HFF-Myc (cell line): ENCODE measurements around the gene COL6A2.

ENCODE experiments used
- DNase-seq: peaks from one replicate; pipeline ENCODE4 v3.0.0-alpha.2; 2011; ENCODE audit warnings: low read depth; ENCODE audit errors: extremely low read depth
- H3K4me3 ChIP-seq: replicated peaks from 2 replicates; pipeline ENCODE4 v1.5.1; 2011; ENCODE audit warnings: low read depth, mild to moderate bottlenecking, control low read depth, low read length
- CTCF ChIP-seq: IDR thresholded peaks from 2 replicates; pipeline ENCODE4 v1.5.1; 2012; ENCODE audit warnings: mild to moderate bottlenecking, low read depth, low read length, control low read depth; ENCODE audit errors: missing control alignments

COL6A2 gene

DNA sequence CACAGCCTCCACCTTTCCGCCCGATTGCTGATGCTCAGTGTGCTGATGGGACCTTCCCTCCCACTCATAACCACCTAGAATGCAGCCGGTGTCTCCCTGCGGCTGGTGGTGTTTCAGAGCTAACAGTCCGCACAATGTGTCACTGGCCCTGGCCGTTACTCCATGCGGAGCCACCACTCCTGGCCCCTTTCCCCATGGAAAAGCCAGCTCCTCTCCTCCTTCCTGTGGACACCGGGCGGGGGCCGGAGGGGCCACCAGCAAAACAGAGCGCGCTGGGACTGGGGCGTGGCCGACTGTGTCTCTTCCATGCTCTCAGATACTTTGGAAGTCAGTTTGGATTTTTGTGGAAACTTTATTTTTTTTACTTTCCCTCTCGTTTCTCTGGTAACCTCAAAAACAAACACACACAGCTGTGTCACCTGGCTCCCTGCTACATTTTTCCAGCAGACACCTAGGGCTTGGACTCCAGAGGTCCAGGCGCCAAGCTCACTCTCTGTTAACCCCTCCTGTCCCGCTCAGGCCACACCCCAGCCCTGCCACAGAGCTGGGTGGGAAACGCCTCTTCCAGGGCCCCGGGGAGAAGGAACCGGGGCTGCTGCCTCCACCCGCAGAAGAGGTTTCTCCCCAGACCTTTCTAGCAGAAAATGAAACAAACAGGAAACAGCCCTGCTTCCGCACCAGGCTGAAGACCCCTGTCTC is 32.5 kb upstream of the COL6A2 start:
- H3K4me3 ChIP-seq, result no peak overlapping the region
- no peak for TF ChIP-seq CTCF
- DNase-seq, result no peak

- no peak for DNase-seq
- TF ChIP-seq CTCF, result no peak
- H3K4me3 ChIP-seq, result no peak overlapping the region
Observed at GRCh38 chr21:46065914-46066551, 31.9 kb upstream of the COL6A2 start.

- H3K4me3 ChIP-seq, result no peak overlapping the region
- TF ChIP-seq CTCF, result no peak
- no peak for DNase-seq
Observed at GRCh38 chr21:46066591-46067331, 31.2 kb upstream of the COL6A2 start.

DNA sequence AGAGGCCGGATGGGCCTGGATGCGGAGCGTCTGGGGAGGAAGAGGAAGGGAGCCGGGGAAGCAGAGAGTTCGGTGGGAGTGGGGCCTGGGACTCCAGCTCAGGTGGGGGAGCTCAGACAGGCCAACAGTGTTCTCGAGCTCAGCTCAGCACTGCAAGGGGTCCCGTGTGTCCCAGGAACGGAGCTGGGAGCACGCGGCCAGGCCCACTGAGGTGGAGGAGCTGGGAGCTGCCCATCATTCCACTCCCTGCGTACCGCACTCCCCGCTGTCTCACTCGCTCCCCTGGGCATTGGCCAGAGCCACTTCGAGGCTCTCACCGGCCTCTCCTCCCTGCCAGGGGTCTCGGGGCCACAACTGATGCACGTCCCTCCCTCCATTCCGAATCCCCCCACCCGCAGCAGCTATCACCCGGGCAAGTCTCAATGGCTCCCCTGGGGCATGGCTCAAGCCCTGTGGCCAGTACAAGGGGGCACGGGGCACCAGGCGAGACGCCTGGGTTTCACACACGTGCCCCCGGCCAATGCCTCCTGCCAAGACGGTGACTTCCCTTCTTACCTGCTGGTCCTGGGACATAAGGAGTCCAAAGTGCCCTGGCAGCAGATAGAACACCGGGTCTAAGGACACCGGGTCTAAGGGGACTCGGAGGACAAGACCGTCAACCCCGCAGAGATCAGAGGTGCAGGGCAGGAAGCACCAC is 30.3 kb upstream of the COL6A2 start:
- H3K4me3 ChIP-seq, result no peak overlapping the region
- TF ChIP-seq CTCF, result no peak
- DNase-seq, result no peak

DNA sequence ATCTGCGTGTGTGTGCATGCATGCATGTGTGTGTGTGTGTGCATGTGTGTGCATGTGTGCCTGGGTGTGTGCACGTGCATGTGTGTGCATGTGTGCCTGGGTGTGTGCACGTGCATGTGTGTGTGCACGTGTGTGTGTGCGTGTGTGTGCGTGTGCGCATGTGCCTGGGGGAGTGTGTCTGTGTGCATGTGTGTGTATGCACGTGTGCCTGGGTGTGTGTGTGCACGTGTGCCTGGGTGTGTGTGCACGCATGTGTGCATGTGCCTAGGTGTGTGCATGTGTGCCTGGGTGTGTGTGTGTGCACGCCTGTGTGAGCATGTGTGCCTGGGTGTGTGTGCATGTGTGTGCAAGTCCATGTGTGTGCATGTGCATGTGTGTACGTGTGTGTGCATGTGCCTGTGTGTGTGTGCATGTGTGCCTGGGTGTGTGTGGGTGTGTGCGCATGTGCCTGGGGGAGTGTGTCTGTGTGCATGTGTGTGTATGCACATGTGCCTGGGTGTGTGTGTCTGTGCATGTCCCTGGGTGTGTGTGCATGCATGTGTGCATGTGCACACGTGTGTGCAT is 29.3 kb upstream of the COL6A2 start:
- no peak overlapping the region for H3K4me3 ChIP-seq
- TF ChIP-seq CTCF, result no peak
- no peak for DNase-seq

GRCh38 chr21:46069166-46069565 is 28.7 kb upstream of the COL6A2 start:
- no peak for TF ChIP-seq CTCF
- DNase-seq, result no peak

More at GRCh38 chr21:46069166-46069565, 28.7 kb upstream of the COL6A2 start:
- H3K4me3 ChIP-seq, result no peak overlapping the region
